DND-41 (cell line): ENCODE results near the gene MIGA1.

Experiments used
- ATAC-seq: fragments of 200-7000 bp; cut with Tn5 transposase; 3 replicates; pipeline ENCODE4 v1.9.1; 2021; ENCODE audit warnings: low read depth; ENCODE audit not compliant: insufficient read depth
- DNase-seq: peaks from one replicate; pipeline ENCODE4 v3.0.0-alpha.2; 2020
- H2AFZ ChIP-seq: 2 replicates; pipeline ENCODE4 v1.6.0; 2012; ENCODE audit warnings: low read depth, low read length
- H3K27ac ChIP-seq: 2 replicates; pipeline ENCODE4 v1.5.1; 2012; ENCODE audit warnings: low read length, inconsistent platforms
- H3K27me3 ChIP-seq: fragments of 200-600 bp; sonication (generic); 2 replicates; pipeline ENCODE4 v1.6.0; 2012; ENCODE audit warnings: low read length, mild to moderate bottlenecking, inconsistent platforms; ENCODE audit not compliant: insufficient read depth, poor library complexity
- H3K36me3 ChIP-seq: 2 replicates; pipeline ENCODE4 v1.5.1; 2012; ENCODE audit warnings: low read length, inconsistent platforms; ENCODE audit not compliant: insufficient read depth
- H3K4me1 ChIP-seq: 2 replicates; pipeline ENCODE4 v1.5.1; 2012; ENCODE audit warnings: mild to moderate bottlenecking, low read length; ENCODE audit not compliant: insufficient read depth
- H3K4me2 ChIP-seq: 2 replicates; pipeline ENCODE4 v1.6.0; 2012; ENCODE audit warnings: mild to moderate bottlenecking, moderate library complexity, low read length, inconsistent platforms; ENCODE audit not compliant: insufficient read depth
- H3K4me3 ChIP-seq, 2 experiments: fragments of 200-600 bp in 1 of 2; shearing (Covaris generic) in 1 of 2; 2 replicates each; pipeline ENCODE4 v1.5.1; 2012 to 2016; ENCODE audit warnings: inconsistent platforms in 2 of 2, low read length in 2 of 2, mild to moderate bottlenecking in 2 of 2, low read depth in 1 of 2, moderate library complexity in 1 of 2
- H3K79me2 ChIP-seq: 2 replicates; pipeline ENCODE4 v1.6.0; 2012; ENCODE audit warnings: low read length, inconsistent platforms; ENCODE audit not compliant: insufficient read depth
- H3K9ac ChIP-seq: 2 replicates; pipeline ENCODE4 v1.6.0; 2012; ENCODE audit warnings: low read depth, mild to moderate bottlenecking, inconsistent platforms, low read length, moderate library complexity
- H3K9me3 ChIP-seq: 2 replicates; pipeline ENCODE4 v1.5.1; 2012; ENCODE audit warnings: low read length, moderate library complexity, mild to moderate bottlenecking, inconsistent platforms; ENCODE audit not compliant: insufficient read depth, severe bottlenecking
- H4K20me1 ChIP-seq: 2 replicates; pipeline ENCODE4 v1.6.0; 2012; ENCODE audit warnings: low read length; ENCODE audit not compliant: insufficient read depth
- CTCF ChIP-seq: IDR thresholded peaks from 2 replicates; pipeline ENCODE4 v1.5.1; 2012; ENCODE audit warnings: borderline replicate concordance, low read length, moderate library complexity, mild to moderate bottlenecking; ENCODE audit not compliant: poor library complexity, severe bottlenecking; ENCODE audit errors: extremely low read depth
- EZH2 ChIP-seq: IDR thresholded peaks from 3 replicates; pipeline ENCODE4 v1.6.1; 2012; ENCODE audit warnings: borderline replicate concordance, low read depth, mild to moderate bottlenecking, moderate library complexity, low read length, inconsistent platforms; ENCODE audit not compliant: severe bottlenecking

The MIGA1 gene

DNA sequence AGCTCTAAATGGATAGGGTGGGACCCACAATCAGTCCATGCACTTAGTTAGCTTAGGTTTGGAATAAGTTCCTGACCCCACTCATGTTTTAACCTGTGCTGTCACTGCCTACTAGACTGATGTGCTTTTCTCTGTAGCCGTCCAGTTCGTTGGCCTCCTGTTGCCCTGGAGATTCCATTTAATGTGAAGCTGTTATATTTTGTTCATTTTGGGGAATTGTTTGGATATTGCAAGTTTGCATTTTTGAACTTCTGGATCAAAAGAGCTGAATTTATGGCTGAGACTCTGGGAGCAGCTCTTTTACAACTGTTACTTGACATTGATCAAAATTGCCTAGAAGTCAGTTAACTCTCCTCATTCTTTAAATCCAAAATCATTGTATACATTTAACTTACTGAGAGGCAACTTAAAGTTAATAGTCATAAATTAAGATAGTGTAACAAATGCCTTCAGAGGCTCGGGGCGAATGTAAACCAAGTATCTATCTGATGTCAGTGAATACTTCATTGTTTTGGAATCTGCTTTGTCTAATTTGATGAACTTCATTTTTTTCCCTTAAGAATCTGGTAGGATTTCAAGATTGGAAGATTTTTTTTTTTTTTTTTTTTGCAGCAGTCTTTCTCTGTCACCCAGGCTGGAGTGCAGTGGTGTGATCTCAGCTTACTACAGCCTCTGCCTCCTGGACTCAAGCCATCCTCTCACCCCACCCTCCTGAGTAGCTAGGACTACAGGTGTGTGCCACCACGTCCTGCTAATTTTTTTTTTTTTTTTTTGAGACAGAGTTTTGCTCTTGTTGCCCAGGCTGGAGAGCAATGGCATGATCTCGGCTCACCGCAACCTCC is 38.1 kb downstream of the MIGA1 start:
- Histone ChIP-seq H3K79me2 (no peaks in the 10 kb centered on the region), H3K27ac (no peak overlapping the region), H3K27me3 (no peaks in the 10 kb centered on the region), H3K9ac (no peak overlapping the region), H3K4me3 (no peak overlapping the region), H2AFZ (no peak overlapping the region), H3K36me3 (peaks cover 63% of the 10 kb centered on the region), H4K20me1 (no peaks in the 10 kb centered on the region), H3K9me3 (no peaks in the 10 kb centered on the region), H3K4me2 (no peak overlapping the region), H3K4me1 (no peaks in the 10 kb centered on the region)
- ATAC-seq, result no peak
- no peak for TF ChIP-seq CTCF
- TF ChIP-seq EZH2, result no peak
- DNase-seq, result no peak

GRCh38 chr1:77820121-77820520 is 40.7 kb downstream of the MIGA1 start:
- no peak overlapping the region for H3K4me2 ChIP-seq
- no peaks in the 10 kb centered on the region for H3K4me1 ChIP-seq
- TF ChIP-seq CTCF (no peak), EZH2 (no peak)
- no peak overlapping the region for H2AFZ ChIP-seq
- H3K4me3 ChIP-seq, result no peak overlapping the region
- DNase-seq (no peak), ATAC-seq (no peak)
- no peak overlapping the region for H3K9ac ChIP-seq
- H3K27ac ChIP-seq, result no peak overlapping the region
- H3K79me2 ChIP-seq, result no peaks in the 10 kb centered on the region
- H4K20me1 ChIP-seq, result no peaks in the 10 kb centered on the region
- H3K9me3 ChIP-seq, result no peaks in the 10 kb centered on the region
- H3K36me3 ChIP-seq, result peaks cover 54% of the 10 kb centered on the region
- no peaks in the 10 kb centered on the region for H3K27me3 ChIP-seq

- H3K9ac ChIP-seq, result no peak overlapping the region
- H3K4me2 ChIP-seq, result no peak overlapping the region
- H3K27ac ChIP-seq, result no peak overlapping the region
- H3K27me3 ChIP-seq, result no peaks in the 10 kb centered on the region
- DNase-seq (no peak), ATAC-seq (no peak)
- H3K4me3 ChIP-seq, result no peak overlapping the region
- H3K9me3 ChIP-seq, result no peaks in the 10 kb centered on the region
- H3K4me1 ChIP-seq, result no peaks in the 10 kb centered on the region
- no peaks in the 10 kb centered on the region for H3K79me2 ChIP-seq
- H2AFZ ChIP-seq, result no peak overlapping the region
- peaks cover 45% of the 10 kb centered on the region; the same call in 1 of the 2 replicates for H3K36me3 ChIP-seq
- H4K20me1 ChIP-seq, result no peaks in the 10 kb centered on the region
- TF ChIP-seq CTCF (no peak), EZH2 (no peak)
Observed at GRCh38 chr1:77824079-77824478, 44.6 kb downstream of the MIGA1 start.
